ENCODE results near the gene GEMIN2. TPM values are rescaled to one million over a fixed set of nuclear protein-coding genes. Genes with fewer than 3 reads are reported as not detected.

The GEMIN2 gene, protein sequence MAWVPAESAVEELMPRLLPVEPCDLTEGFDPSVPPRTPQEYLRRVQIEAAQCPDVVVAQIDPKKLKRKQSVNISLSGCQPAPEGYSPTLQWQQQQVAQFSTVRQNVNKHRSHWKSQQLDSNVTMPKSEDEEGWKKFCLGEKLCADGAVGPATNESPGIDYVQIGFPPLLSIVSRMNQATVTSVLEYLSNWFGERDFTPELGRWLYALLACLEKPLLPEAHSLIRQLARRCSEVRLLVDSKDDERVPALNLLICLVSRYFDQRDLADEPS
- total RNA-seq, result 39.8 TPM

GRCh38 chr14:39114073-39114838 lies at the start of gene GEMIN2:
Gene GEMIN2, plus strand, starts transcription at chr14:39114323. Its CDS starts 16 bp downstream, at chr14:39114339.

GRCh38 chr14:39102969-39103957 lies 10.9 kb upstream of the GEMIN2 start, which contains the start of gene SEC23A:
Gene SEC23A, minus strand, starts transcription at chr14:39103235. Its CDS starts 7,117 bp downstream, at chr14:39096118.

GRCh38 chr14:39174560-39175444 lies 60.7 kb downstream of the GEMIN2 start, which contains the start of gene PNN:
Gene PNN, plus strand, starts transcription at chr14:39175254. Its CDS starts 26 bp downstream, at chr14:39175280.

Small RNA genes within 50 kb of the gene (small RNA-seq; reads per million reads assigned to genes)
- gene AL109628.1 (ENCODE audit: low replicate concordance), result not detected

Other genes with a start within 250 kb of the GEMIN2 start
- 127 TPM for gene SEC23A, start 11.1 kb upstream of the GEMIN2 start, total RNA-seq
- 79.8 TPM for gene TRAPPC6B, start 56.0 kb downstream of the GEMIN2 start, total RNA-seq
- 45.1 TPM for gene PNN, start 60.9 kb downstream of the GEMIN2 start, total RNA-seq
- gene MIA2, start 119.6 kb downstream of the GEMIN2 start, total RNA-seq, result 21.9 TPM